A673 (cell line): ENCODE measurements around the gene MYCN.

ENCODE experiments used
- EZH2 ChIP-seq: fragments of 200-600 bp; sonication (generic); IDR thresholded peaks from 2 replicates; pipeline ENCODE4 v1.6.1; 2017; ENCODE audit warnings: borderline replicate concordance, low read depth, mild to moderate bottlenecking, mixed read lengths, antibody characterized with exemption, low read length; ENCODE audit not compliant: poor library complexity, severe bottlenecking
- TF ChIP-seq, protein P1 (sequence below): fragments of 300-800, 200-600 bp; sonication (generic); conservative IDR thresholded peaks from 2 replicates; pipeline ENCODE4 v1.5.1; 2017; ENCODE audit warnings: low read depth, mild to moderate bottlenecking, antibody characterized with exemption, low read length, moderate library complexity, mixed read lengths

GRCh38 chr2:15991231-15991630 lies 50.9 kb downstream of the MYCN start:
- TF ChIP-seq EZH2 = no peak
- TF ChIP-seq, protein P1, sequence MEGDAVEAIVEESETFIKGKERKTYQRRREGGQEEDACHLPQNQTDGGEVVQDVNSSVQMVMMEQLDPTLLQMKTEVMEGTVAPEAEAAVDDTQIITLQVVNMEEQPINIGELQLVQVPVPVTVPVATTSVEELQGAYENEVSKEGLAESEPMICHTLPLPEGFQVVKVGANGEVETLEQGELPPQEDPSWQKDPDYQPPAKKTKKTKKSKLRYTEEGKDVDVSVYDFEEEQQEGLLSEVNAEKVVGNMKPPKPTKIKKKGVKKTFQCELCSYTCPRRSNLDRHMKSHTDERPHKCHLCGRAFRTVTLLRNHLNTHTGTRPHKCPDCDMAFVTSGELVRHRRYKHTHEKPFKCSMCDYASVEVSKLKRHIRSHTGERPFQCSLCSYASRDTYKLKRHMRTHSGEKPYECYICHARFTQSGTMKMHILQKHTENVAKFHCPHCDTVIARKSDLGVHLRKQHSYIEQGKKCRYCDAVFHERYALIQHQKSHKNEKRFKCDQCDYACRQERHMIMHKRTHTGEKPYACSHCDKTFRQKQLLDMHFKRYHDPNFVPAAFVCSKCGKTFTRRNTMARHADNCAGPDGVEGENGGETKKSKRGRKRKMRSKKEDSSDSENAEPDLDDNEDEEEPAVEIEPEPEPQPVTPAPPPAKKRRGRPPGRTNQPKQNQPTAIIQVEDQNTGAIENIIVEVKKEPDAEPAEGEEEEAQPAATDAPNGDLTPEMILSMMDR = no peak
